SK-N-SH (cell line): Measurements from ENCODE around the gene FUT2.

Experiments
- TF ChIP-seq, protein P1 (sequence below): fragments of 200-600 bp; sonication (generic); IDR thresholded peaks from 2 replicates; pipeline ENCODE4 v1.6.1; 2017; ENCODE audit warnings: antibody characterized with exemption, mild to moderate bottlenecking, moderate library complexity
- TF ChIP-seq, protein P2 (sequence below): IDR thresholded peaks from 2 replicates; pipeline ENCODE4 v1.4.0; 2012; ENCODE audit warnings: low read depth, borderline replicate concordance

GRCh38 chr19:48651683-48652048, 44.1 kb upstream of the FUT2 start:
- TF ChIP-seq, protein P1, sequence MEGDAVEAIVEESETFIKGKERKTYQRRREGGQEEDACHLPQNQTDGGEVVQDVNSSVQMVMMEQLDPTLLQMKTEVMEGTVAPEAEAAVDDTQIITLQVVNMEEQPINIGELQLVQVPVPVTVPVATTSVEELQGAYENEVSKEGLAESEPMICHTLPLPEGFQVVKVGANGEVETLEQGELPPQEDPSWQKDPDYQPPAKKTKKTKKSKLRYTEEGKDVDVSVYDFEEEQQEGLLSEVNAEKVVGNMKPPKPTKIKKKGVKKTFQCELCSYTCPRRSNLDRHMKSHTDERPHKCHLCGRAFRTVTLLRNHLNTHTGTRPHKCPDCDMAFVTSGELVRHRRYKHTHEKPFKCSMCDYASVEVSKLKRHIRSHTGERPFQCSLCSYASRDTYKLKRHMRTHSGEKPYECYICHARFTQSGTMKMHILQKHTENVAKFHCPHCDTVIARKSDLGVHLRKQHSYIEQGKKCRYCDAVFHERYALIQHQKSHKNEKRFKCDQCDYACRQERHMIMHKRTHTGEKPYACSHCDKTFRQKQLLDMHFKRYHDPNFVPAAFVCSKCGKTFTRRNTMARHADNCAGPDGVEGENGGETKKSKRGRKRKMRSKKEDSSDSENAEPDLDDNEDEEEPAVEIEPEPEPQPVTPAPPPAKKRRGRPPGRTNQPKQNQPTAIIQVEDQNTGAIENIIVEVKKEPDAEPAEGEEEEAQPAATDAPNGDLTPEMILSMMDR, result no peak
- TF ChIP-seq, protein P2, sequence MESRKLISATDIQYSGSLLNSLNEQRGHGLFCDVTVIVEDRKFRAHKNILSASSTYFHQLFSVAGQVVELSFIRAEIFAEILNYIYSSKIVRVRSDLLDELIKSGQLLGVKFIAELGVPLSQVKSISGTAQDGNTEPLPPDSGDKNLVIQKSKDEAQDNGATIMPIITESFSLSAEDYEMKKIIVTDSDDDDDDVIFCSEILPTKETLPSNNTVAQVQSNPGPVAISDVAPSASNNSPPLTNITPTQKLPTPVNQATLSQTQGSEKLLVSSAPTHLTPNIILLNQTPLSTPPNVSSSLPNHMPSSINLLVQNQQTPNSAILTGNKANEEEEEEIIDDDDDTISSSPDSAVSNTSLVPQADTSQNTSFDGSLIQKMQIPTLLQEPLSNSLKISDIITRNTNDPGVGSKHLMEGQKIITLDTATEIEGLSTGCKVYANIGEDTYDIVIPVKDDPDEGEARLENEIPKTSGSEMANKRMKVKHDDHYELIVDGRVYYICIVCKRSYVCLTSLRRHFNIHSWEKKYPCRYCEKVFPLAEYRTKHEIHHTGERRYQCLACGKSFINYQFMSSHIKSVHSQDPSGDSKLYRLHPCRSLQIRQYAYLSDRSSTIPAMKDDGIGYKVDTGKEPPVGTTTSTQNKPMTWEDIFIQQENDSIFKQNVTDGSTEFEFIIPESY, result no peak
